Astrocyte (in vitro differentiated cells and primary cell): ENCODE data around the gene ADCY1.

ENCODE experiments used
- EZH2 ChIP-seq: IDR thresholded peaks from 2 replicates; pipeline ENCODE4 v1.6.1; 2012; ENCODE audit warnings: mild to moderate bottlenecking, low read length, inconsistent platforms; ENCODE audit not compliant: insufficient read depth
- TF ChIP-seq, protein P1 (sequence below): IDR thresholded peaks from 2 replicates; pipeline ENCODE4 v1.5.1; 2011; ENCODE audit warnings: low read depth, mild to moderate bottlenecking, inconsistent platforms, low read length, moderate library complexity; ENCODE audit not compliant: insufficient read depth

DNA sequence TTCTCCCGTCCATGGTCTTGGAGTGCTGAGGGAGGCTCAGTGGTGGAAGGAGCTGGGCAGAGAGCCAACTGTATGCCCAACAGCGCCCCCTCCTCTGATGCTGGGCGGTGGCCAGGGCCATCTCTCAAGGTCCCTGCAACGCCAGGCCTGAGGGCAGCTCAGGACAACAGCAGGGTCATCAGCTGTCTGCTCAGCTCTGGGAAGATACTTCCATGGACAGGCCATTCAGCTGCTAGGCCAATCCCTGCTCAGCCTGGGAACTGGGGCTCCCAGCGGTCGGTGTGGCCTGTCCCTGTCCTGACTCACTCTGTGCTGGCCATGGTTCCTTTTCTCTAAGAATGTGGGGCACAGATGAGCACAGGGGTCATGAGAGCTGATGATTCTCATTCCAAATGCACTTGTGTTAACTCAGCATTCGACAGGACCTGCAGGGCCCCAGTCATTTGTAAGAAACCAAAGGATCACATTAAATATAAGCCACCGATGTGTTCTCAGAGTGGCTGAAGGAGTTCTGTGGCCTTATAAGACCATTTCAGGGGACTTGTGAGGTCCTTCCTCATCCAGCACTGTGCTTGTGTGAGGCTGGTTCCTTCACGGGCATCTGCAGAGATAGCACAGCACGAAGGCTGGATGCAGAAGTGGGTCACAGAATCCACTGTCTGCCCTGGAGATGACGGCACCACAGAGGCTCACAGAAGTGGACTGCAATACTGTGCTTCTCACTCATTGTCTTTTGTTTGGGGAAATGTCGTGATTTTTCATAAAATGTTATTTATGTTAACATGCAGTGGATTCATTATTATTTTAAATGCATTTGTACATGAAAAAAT, 73.0 kb downstream of the ADCY1 start:
- TF ChIP-seq, protein P1, sequence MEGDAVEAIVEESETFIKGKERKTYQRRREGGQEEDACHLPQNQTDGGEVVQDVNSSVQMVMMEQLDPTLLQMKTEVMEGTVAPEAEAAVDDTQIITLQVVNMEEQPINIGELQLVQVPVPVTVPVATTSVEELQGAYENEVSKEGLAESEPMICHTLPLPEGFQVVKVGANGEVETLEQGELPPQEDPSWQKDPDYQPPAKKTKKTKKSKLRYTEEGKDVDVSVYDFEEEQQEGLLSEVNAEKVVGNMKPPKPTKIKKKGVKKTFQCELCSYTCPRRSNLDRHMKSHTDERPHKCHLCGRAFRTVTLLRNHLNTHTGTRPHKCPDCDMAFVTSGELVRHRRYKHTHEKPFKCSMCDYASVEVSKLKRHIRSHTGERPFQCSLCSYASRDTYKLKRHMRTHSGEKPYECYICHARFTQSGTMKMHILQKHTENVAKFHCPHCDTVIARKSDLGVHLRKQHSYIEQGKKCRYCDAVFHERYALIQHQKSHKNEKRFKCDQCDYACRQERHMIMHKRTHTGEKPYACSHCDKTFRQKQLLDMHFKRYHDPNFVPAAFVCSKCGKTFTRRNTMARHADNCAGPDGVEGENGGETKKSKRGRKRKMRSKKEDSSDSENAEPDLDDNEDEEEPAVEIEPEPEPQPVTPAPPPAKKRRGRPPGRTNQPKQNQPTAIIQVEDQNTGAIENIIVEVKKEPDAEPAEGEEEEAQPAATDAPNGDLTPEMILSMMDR, result no peak
- TF ChIP-seq EZH2, result no peak
